OCI-LY3 (cell line): ENCODE results near the gene PI4KB.

Experiments used
- H2AFZ ChIP-seq: fragments of 200-600, 300-600 bp; shearing (Covaris generic); 2 replicates; pipeline ENCODE4 v1.6.0; 2014; ENCODE audit warnings: antibody characterized with exemption, low read depth, low read length
- H3K27ac ChIP-seq: fragments of 200-600, 300-600 bp; sonication (generic); 2 replicates; pipeline ENCODE4 v1.5.1; 2014; ENCODE audit warnings: mild to moderate bottlenecking, low read length, moderate library complexity, mixed read lengths
- H3K27me3 ChIP-seq: fragments of 200-600, 300-600 bp; sonication (generic); 2 replicates; pipeline ENCODE4 v1.6.1; 2014; ENCODE audit warnings: low read depth, low read length, mixed read lengths
- H3K36me3 ChIP-seq: fragments of 200-600, 300-600 bp; sonication (generic); replicated peaks from 2 replicates; pipeline ENCODE3; 2014; ENCODE audit warnings: low read depth, low read length, mixed read lengths
- H3K4me1 ChIP-seq: fragments of 300-600, 200-600 bp; sonication (generic); 2 replicates; pipeline ENCODE4 v1.6.1; 2014; ENCODE audit warnings: low read length, mixed read lengths
- H3K4me2 ChIP-seq: fragments of 200-600, 300-600 bp; sonication (generic); 2 replicates; pipeline ENCODE4 v1.6.1; 2014; ENCODE audit warnings: low read length, mixed read lengths
- H3K4me3 ChIP-seq: fragments of 300-600, 200-600 bp; sonication (generic); 2 replicates; pipeline ENCODE4 v1.5.1; 2014; ENCODE audit warnings: antibody characterized with exemption, mild to moderate bottlenecking, low read length, moderate library complexity
- H3K79me2 ChIP-seq: fragments of 300-600, 200-600 bp; shearing (Covaris generic); 2 replicates; pipeline ENCODE4 v1.6.1; 2014; ENCODE audit warnings: mild to moderate bottlenecking, low read length, mixed read lengths
- H3K9ac ChIP-seq: fragments of 300-600, 200-600 bp; shearing (Covaris generic); 2 replicates; pipeline ENCODE4 v1.6.0; 2014; ENCODE audit warnings: mild to moderate bottlenecking, low read length, moderate library complexity
- H3K9me3 ChIP-seq: fragments of 200-600, 300-600 bp; shearing (Covaris generic); 2 replicates; pipeline ENCODE4 v1.6.1; 2014; ENCODE audit warnings: low read length, mixed read lengths; ENCODE audit not compliant: insufficient read depth
- H4K20me1 ChIP-seq: fragments of 200-600, 300-600 bp; sonication (generic); 2 replicates; pipeline ENCODE4 v1.6.1; 2016; ENCODE audit warnings: low read length, mixed read lengths; ENCODE audit not compliant: insufficient read depth
- EZH2phosphoT487 ChIP-seq: fragments of 200-600 bp; shearing (Covaris generic); IDR thresholded peaks from 2 replicates; pipeline ENCODE4 v1.6.1; 2018; ENCODE audit warnings: antibody characterized with exemption, mixed run types, low read depth
- TF ChIP-seq, protein P1 (sequence below): fragments of 200-600, 300-600 bp; sonication (generic); IDR thresholded peaks from 2 replicates; pipeline ENCODE4 v1.5.1; 2014; ENCODE audit warnings: antibody characterized with exemption, low read length, low read depth

Gene PI4KB

DNA sequence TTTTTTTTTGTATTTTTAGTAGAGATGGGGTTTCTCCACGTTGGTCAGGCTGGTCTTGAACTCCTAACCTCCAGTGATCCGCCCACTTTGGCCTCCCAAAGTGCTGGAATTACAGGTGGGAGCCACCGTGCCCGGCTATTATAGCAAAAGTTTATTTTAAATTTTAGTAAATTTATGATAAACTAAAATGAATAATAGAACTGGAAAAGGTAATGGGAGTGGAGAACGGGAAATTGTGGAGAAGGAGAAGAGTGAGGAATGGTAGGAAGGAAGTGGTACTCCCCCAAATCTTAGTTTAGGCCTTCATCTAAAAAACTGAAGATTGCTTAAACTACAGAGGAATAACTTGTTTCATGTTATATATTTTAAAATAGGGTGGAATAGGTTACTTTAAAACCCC lies 7.6 kb upstream of the PI4KB start:
- H3K4me3 ChIP-seq = no peak overlapping the region
- no peak overlapping the region for H3K9ac ChIP-seq
- no peaks in the 10 kb centered on the region for H3K79me2 ChIP-seq
- no peaks in the 10 kb centered on the region for H4K20me1 ChIP-seq
- TF ChIP-seq EZH2phosphoT487 = no peak
- TF ChIP-seq, protein P1, sequence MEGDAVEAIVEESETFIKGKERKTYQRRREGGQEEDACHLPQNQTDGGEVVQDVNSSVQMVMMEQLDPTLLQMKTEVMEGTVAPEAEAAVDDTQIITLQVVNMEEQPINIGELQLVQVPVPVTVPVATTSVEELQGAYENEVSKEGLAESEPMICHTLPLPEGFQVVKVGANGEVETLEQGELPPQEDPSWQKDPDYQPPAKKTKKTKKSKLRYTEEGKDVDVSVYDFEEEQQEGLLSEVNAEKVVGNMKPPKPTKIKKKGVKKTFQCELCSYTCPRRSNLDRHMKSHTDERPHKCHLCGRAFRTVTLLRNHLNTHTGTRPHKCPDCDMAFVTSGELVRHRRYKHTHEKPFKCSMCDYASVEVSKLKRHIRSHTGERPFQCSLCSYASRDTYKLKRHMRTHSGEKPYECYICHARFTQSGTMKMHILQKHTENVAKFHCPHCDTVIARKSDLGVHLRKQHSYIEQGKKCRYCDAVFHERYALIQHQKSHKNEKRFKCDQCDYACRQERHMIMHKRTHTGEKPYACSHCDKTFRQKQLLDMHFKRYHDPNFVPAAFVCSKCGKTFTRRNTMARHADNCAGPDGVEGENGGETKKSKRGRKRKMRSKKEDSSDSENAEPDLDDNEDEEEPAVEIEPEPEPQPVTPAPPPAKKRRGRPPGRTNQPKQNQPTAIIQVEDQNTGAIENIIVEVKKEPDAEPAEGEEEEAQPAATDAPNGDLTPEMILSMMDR = no peak
- no peaks in the 10 kb centered on the region for H3K9me3 ChIP-seq
- peaks cover 13% of the 10 kb centered on the region for H3K36me3 ChIP-seq
- H3K4me2 ChIP-seq = no peak overlapping the region
- no peak overlapping the region for H3K27ac ChIP-seq
- no peaks in the 10 kb centered on the region for H3K27me3 ChIP-seq
- H3K4me1 ChIP-seq = no peaks in the 10 kb centered on the region
- no peak overlapping the region for H2AFZ ChIP-seq

DNA sequence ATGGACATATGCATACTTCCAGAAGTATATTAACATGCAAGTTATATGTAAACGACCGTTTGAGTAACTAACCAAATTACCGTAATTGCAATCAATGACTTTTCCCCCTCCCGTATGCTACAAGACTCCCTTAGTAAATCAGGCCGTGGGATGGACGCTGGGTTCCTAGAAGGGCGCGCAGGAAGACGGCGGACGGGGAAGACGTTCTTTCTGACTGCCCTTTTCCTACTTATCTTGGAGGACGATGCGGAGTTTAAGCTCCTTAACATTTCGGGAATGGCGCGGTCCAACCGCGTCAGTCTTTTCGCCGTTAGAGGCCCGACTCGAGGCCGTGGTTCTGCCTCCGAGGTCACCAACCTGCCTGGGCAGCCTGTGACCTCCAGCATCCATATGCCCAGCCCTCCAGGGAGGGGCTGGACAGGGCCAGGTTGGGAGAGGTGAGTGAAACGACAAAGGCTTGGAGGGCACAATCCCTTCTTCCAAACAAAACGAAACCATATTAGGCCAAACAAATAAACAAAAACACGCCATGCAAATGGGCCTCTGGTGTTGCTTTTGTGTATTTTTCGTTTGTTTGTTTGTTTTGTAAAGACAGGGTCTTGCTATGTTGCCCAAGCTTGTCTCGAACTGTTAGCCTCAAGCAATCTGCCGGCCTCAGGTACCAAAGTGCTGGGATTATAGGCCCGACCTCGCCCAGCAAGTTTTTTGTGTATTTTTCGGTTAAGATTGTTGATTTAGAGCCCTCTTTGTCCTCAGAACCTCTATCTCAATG lies 873 bp upstream of the PI4KB start:
- no peaks in the 10 kb centered on the region for H3K9me3 ChIP-seq
- H3K27me3 ChIP-seq = no peaks in the 10 kb centered on the region
- H3K9ac ChIP-seq = peak overlapping the region; percentile 84
- no peak for TF ChIP-seq EZH2phosphoT487
- TF ChIP-seq, protein P1 = no peak
- peak overlapping the region; percentile 98 for H3K4me2 ChIP-seq
- H3K4me1 ChIP-seq = peaks cover 20% of the 10 kb centered on the region
- H2AFZ ChIP-seq = peak overlapping the region; percentile 70
- H3K79me2 ChIP-seq = peaks cover 30% of the 10 kb centered on the region
- peak overlapping the region; percentile 93 for H3K4me3 ChIP-seq
- H3K27ac ChIP-seq = peak overlapping the region; percentile 77
- peaks cover 19% of the 10 kb centered on the region for H3K36me3 ChIP-seq
- H4K20me1 ChIP-seq = no peaks in the 10 kb centered on the region

DNA sequence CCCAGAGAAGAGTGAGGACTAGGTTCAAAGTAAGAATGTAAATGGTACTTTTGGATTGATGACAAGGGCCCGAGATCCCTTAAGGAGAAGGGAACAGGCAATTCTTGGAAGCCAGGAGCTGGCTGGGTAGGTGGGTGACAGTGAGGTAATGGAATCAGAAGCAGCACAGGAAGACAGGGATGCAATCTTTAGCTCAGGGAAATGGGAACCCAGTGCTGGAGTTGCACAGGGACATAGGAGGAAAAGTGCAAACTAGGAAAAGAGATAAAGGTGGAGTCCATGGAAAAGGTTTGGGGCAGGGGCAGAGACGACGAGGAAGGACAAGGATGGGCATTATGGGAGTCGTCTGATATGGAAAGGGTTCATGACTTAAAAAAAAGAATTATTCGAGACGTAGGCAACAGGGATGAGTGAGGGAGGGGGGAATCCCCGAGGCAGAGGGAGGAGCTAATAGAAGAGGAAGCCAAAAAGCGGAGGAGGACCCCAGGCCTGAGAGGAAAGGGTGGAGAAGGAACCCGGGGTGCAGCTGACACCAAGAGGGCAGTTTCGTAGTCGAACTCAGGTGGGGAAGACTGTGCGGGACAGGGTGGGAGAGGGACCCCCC lies 495 bp downstream of the PI4KB start:
- peak overlapping the region; percentile 84 for H3K9ac ChIP-seq
- TF ChIP-seq, protein P1 = no peak
- TF ChIP-seq EZH2phosphoT487 = no peak
- peaks cover 20% of the 10 kb centered on the region for H3K4me1 ChIP-seq
- no peaks in the 10 kb centered on the region for H4K20me1 ChIP-seq
- H3K36me3 ChIP-seq = peaks cover 27% of the 10 kb centered on the region
- H3K27ac ChIP-seq = peak overlapping the region; percentile 77
- H3K27me3 ChIP-seq = no peaks in the 10 kb centered on the region
- H2AFZ ChIP-seq = peak overlapping the region; percentile 37; the same call in 1 of the 2 replicates
- H3K9me3 ChIP-seq = no peaks in the 10 kb centered on the region
- peaks cover 37% of the 10 kb centered on the region for H3K79me2 ChIP-seq
- peak overlapping the region; percentile 98 for H3K4me2 ChIP-seq
- peak overlapping the region; percentile 93 for H3K4me3 ChIP-seq

DNA sequence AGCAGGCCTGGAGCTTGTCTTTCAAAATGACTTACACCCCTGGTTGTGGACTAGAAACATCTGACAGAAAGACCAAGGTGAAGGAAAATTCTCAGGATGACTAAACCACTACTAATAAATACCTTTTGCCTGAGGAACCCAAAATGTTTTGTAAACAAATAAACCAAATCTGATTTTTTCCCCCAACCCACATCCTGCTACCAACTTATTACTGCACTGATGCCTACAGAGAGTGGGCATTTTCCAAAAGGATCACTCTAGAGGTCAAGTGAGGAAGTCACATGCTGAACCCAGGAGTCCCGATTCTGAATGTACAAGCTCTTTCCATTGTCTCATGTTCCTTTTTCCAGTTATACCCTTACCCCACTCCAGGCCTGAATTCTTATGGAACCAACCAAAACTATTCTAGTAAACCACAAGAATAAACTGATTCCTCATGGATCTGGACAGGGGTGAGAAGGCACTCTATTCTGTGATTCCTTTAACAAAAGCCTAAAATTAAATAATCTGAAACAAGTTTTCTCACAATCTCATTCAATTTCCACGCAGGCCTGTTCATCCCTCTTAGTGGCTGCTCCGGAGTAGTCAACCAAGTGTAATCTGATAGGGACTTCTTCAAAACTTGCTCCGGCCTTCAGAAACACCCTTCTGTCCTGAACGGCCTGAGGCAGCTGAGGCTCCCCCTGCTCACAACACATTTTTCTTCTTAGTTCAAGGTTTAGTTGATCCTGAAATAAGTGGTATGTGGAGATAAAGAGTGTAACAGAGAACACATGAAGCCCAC lies 1.4 kb downstream of the PI4KB start:
- H3K9ac ChIP-seq = peak overlapping the region; percentile 84; the same call in 1 of the 2 replicates
- peaks cover 39% of the 10 kb centered on the region for H3K79me2 ChIP-seq
- no peak overlapping the region for H2AFZ ChIP-seq
- H3K9me3 ChIP-seq = no peaks in the 10 kb centered on the region
- no peaks in the 10 kb centered on the region for H3K27me3 ChIP-seq
- peaks cover 29% of the 10 kb centered on the region for H3K36me3 ChIP-seq
- peak overlapping the region; percentile 98 for H3K4me2 ChIP-seq
- H4K20me1 ChIP-seq = no peaks in the 10 kb centered on the region
- no peak overlapping the region for H3K27ac ChIP-seq
- H3K4me3 ChIP-seq = peak overlapping the region; percentile 93
- TF ChIP-seq, protein P1 = no peak
- TF ChIP-seq EZH2phosphoT487 = no peak
- H3K4me1 ChIP-seq = peaks cover 20% of the 10 kb centered on the region
